SK-N-MC (cell line): ENCODE data around the gene PRMT1.

Experiments
- EZH2 ChIP-seq: fragments of 200-600 bp; sonication (generic); IDR thresholded peaks from one replicate; pipeline ENCODE4 v1.6.1; 2017; ENCODE audit warnings: antibody characterized with exemption
- FOXP2 ChIP-seq: optimal IDR thresholded peaks from 2 replicates; pipeline ENCODE3; 2011; ENCODE audit warnings: mild to moderate bottlenecking, moderate library complexity; ENCODE audit not compliant: insufficient read depth; ENCODE audit errors: extremely low read length, control extremely low read depth
- POLR2AphosphoS5 ChIP-seq: IDR thresholded peaks from 2 replicates; pipeline ENCODE4 v1.6.1; 2012; ENCODE audit warnings: mild to moderate bottlenecking, low read depth, low read length, borderline replicate concordance

GRCh38 chr19:49636233-49636932, 40.7 kb upstream of the PRMT1 start:
- TF ChIP-seq FOXP2 = no peak
- no peak for TF ChIP-seq EZH2
- no peak for TF ChIP-seq POLR2AphosphoS5
